Peyer's patch (tissue), 4 donors: ENCODE results near the gene ATP2C2. TPM values are rescaled to one million over a fixed set of nuclear protein-coding genes. Genes with fewer than 3 reads are reported as not detected.

Source experiments
- DNase-seq, 3 donors: peaks; one replicate each; pipeline ENCODE4 v3.0.0-alpha.2; 2017 to 2019
- H3K27ac ChIP-seq, 4 donors: fragments of 200-600 bp; sonication (generic); one replicate each; pipeline ENCODE4 v1.5.1; 2016 to 2019
- H3K27me3 ChIP-seq, 2 donors: fragments of 200-600 bp; sonication (generic); one replicate each; pipeline ENCODE4 v1.5.1; 2019
- H3K36me3 ChIP-seq, 3 donors: fragments of 200-600 bp; sonication (generic); one replicate each; pipeline ENCODE4 v1.5.1; 2016 to 2019
- H3K4me1 ChIP-seq, 4 donors: fragments of 200-600 bp; sonication (generic); one replicate each; pipeline ENCODE4 v1.5.1; 2016 to 2019
- H3K4me3 ChIP-seq, 4 donors: fragments of 200-600 bp; sonication (generic); 1 replicate in 3 of 4; 2 replicates in 1 of 4; pipeline ENCODE4 v1.5.1; 2016 to 2019; ENCODE audit warnings: mild to moderate bottlenecking in 1 of 4
- H3K9me3 ChIP-seq, 4 donors: fragments of 200-600 bp; sonication (generic); one replicate each; pipeline ENCODE4 v1.5.1; 2016 to 2019; ENCODE audit warnings: mild to moderate bottlenecking in 1 of 4
- POLR2A ChIP-seq, 2 donors: fragments of 450-650 bp; IDR thresholded peaks; one replicate each; pipeline ENCODE4 v1.5.1; 2017; ENCODE audit warnings: antibody characterized with exemption in 2 of 2, mild to moderate bottlenecking in 2 of 2, moderate library complexity in 2 of 2
- total RNA-seq, 4 donors: library from RNA; depleted of rRNA; stranded (reverse); fragments of >200 nt; gene quantifications; one replicate each; pipeline ENCODE4 v1.1.0, GENCODE V29; 2016
- TF ChIP-seq, protein P1 (sequence below), 6 experiments: fragments of 450-650 bp in 4 of 6; fragments of 200-600 bp in 2 of 6; sonication (generic) in 1 of 6; IDR thresholded peaks; one replicate each; pipeline ENCODE4 v1.5.1; 2017 to 2019; ENCODE audit warnings: antibody characterized with exemption in 6 of 6, mild to moderate bottlenecking in 3 of 6, moderate library complexity in 1 of 6

ATP2C2 gene
- total RNA-seq, 4 donors from 2014 or later: 84.2 to 148 (median 115) TPM

- Histone ChIP-seq H3K4me3 (peak overlapping the region; percentile 57 to 87 (median 72)), H3K27me3 (no peaks in the 10 kb centered on the region), H3K27ac (peak overlapping the region; percentile 77 to 88 (median 85)), H3K4me1 (peaks cover 4 to 33% (median 21%) of the 10 kb centered on the region in 4 donors), H3K9me3 (no peaks in the 10 kb centered on the region), H3K36me3 (no peaks in the 10 kb centered on the region)
- TF ChIP-seq, protein P1, sequence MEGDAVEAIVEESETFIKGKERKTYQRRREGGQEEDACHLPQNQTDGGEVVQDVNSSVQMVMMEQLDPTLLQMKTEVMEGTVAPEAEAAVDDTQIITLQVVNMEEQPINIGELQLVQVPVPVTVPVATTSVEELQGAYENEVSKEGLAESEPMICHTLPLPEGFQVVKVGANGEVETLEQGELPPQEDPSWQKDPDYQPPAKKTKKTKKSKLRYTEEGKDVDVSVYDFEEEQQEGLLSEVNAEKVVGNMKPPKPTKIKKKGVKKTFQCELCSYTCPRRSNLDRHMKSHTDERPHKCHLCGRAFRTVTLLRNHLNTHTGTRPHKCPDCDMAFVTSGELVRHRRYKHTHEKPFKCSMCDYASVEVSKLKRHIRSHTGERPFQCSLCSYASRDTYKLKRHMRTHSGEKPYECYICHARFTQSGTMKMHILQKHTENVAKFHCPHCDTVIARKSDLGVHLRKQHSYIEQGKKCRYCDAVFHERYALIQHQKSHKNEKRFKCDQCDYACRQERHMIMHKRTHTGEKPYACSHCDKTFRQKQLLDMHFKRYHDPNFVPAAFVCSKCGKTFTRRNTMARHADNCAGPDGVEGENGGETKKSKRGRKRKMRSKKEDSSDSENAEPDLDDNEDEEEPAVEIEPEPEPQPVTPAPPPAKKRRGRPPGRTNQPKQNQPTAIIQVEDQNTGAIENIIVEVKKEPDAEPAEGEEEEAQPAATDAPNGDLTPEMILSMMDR (IDR thresholded peaks at IDR 0.05): no peak
- no peak for TF ChIP-seq POLR2A (IDR thresholded peaks at IDR 0.05)
- DNase-seq: no peak
These were observed 135.5 kb downstream of the ATP2C2 start for GRCh38 chr16:84503751-84504395.

DNA sequence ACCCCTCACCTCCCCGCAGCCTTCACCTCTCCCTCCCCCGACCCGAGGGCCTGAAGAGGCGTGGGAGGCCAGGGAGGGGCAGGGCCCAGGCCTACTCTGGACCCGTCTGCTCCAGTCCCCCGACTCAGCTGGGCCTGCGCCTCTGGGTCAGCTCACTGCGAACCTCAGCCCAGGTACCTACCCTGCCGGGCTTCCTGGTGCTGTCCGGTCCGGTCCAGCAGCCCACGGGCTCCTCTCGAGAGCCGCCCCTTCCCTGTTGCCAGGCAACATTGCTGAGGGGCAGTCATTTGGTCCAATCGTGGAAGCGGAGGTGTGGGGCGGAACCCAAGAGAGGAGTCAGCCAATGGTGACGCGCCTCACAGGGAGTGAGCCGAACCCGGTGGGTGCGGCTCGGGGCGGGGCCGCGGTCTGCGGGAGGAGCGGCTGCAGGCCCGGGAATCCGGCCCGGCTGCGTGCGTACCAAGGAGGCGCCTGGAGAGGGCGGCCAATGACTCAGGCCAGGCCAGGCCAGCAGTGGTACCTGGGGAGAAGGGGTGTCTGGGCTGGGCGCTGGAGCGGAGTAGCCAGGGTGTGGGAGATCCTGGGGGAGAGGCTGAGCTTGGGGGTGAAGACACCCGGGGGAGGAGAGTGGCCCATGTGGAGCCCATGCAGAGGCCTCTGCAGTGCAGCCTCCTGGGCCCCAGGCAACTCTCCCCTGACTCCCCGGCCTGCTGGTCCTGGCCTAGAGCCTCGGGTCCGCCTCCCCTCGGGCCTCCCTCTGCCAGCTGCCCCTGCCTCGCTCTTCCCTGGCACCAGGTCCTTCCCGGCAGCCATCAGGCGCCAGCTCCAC lies 136.3 kb downstream of the ATP2C2 start, which contains the start of gene MEAK7:
Gene MEAK7, minus strand, starts transcription at position 240 of the 829 bp plus-strand sequence. CDS start 6,573 bp downstream, outside the sequence.
- H3K27ac ChIP-seq: peak within 1 kb of the TSS; percentile 77 to 88 (median 85)
- no peaks in the 10 kb centered on the region for H3K9me3 ChIP-seq
- H3K4me1 ChIP-seq: peaks cover 4 to 33% (median 21%) of the 10 kb centered on the region in 4 donors
- DNase-seq: peak; percentile 98 to 100 (median 99)
- TF ChIP-seq, protein P1 (IDR thresholded peaks at IDR 0.05): peak in 1 of 6 experiments; percentile 9
- TF ChIP-seq POLR2A (IDR thresholded peaks at IDR 0.05): peak; percentile 68
- H3K36me3 ChIP-seq: no peaks in the 10 kb centered on the region
- H3K4me3 ChIP-seq: peak within 1 kb of the TSS; percentile 57 to 87 (median 72)
- H3K27me3 ChIP-seq: no peaks in the 10 kb centered on the region

- Histone ChIP-seq H3K4me3 (peak overlapping the region; percentile 57 to 87 (median 72)), H3K9me3 (no peaks in the 10 kb centered on the region), H3K27ac (peak overlapping the region; percentile 77 to 88 (median 85)), H3K4me1 (peaks cover 4 to 33% (median 21%) of the 10 kb centered on the region in 4 donors), H3K36me3 (no peaks in the 10 kb centered on the region), H3K27me3 (no peaks in the 10 kb centered on the region)
- TF ChIP-seq, protein P1 (IDR thresholded peaks at IDR 0.05): no peak
- no peak for TF ChIP-seq POLR2A (IDR thresholded peaks at IDR 0.05)
- DNase-seq: peak in 1 of 3 donors; percentile 30
These were observed 137.2 kb downstream of the ATP2C2 start for GRCh38 chr16:84505249-84506187.

DNA sequence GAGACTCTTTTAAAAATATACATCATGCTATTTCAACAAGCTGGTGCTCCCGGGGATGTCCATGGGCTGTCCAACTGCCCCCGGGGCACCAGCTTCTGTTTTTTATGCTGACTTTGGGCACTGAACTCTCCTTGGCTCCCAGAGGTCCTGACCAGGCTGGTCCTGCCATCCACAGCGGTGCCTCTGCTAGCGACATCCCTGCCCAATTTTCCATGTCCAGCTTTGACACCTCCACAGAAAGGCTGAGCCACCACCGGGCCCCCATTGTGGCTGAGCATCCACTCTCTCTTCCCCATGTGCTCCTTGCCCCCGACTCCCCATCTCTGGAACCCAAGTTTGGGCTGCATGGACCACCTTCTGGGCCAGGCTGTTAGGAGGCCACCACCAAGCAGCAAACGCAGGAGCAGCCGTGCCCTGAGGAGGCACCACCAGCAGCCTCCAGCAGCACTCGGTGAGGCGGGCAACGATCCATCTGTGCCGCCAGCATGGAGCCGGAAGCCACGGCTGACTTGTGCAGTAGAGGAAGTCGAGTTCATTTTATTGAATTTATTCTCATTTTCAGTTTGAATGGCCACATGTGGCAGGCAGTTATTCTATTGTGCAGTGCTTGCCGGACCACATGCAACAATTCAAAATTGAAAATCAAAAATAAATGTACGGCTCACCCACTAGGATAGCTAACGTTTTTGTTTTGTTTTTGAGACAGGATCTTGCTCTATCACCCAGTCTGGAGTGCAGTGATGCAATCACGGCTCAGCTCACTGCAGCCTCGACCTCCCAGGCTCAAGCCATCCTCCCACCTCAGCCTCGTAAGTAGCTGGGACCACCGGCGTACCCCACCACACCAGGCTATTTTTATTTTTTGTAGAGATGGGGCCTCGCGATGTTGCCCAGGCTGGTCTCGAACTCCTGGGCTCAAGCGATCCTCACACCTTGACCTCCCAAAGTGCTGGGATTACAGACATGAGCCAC lies 139.0 kb downstream of the ATP2C2 start:
- H3K27ac ChIP-seq: peak overlapping the region in 1 of 4 donors; percentile 88
- TF ChIP-seq POLR2A (IDR thresholded peaks at IDR 0.05): no peak
- TF ChIP-seq, protein P1 (IDR thresholded peaks at IDR 0.05): no peak
- H3K27me3 ChIP-seq: no peaks in the 10 kb centered on the region
- H3K36me3 ChIP-seq: no peaks in the 10 kb centered on the region
- peak overlapping the region in 1 of 4 donors; percentile 26 for H3K4me3 ChIP-seq
- peaks cover 4 to 28% (median 25%) of the 10 kb centered on the region in 4 donors for H3K4me1 ChIP-seq
- DNase-seq: peak in 2 of 3 donors; percentile 68 to 82
- H3K9me3 ChIP-seq: no peaks in the 10 kb centered on the region
